NCI-H345 (cell line): ENCODE results near the gene SIX4.
"Not testable (repeated sequence)": the region's sequence is repeated elsewhere in the genome, so short reads cannot be mapped to it uniquely, and the experiment has no call there.

Experiments used
- DNase-seq: peaks from one replicate; lab custom pipeline; 2025; lab: John Stamatoyannopoulos, UW

Gene SIX4

GRCh38 chr14:60723907-60724618 is at the start of gene SIX4:
Gene SIX4 (minus strand): TSS chr14:60724351. CDS start chr14:60724074, 277 bp downstream.
- peak; percentile 93 for DNase-seq

DNA sequence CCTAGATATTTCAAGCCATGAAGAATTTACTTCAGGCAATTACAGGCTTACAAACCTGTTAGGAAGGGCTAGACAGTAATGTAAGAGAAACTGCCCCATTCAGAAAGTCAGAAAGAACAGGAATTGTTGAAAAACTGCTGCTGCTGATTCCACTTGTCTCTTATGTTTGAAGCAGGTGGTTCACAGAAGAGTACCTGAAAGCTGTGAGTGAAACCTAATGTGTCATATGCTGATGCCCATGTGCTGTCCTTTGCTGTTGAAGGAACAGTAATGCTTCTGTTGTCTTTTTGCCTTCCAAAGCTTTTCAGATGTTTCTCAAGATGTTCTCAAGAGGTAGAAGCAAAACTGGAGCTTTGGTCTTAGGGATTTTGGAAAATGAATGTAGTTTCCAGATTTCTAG is 49.4 kb upstream of the SIX4 start:
- no peak for DNase-seq

GRCh38 chr14:60771117-60771516 is 47.0 kb upstream of the SIX4 start:
- no peak for DNase-seq

GRCh38 chr14:60768602-60769001 is 44.5 kb upstream of the SIX4 start:
- DNase-seq: no peak

DNA sequence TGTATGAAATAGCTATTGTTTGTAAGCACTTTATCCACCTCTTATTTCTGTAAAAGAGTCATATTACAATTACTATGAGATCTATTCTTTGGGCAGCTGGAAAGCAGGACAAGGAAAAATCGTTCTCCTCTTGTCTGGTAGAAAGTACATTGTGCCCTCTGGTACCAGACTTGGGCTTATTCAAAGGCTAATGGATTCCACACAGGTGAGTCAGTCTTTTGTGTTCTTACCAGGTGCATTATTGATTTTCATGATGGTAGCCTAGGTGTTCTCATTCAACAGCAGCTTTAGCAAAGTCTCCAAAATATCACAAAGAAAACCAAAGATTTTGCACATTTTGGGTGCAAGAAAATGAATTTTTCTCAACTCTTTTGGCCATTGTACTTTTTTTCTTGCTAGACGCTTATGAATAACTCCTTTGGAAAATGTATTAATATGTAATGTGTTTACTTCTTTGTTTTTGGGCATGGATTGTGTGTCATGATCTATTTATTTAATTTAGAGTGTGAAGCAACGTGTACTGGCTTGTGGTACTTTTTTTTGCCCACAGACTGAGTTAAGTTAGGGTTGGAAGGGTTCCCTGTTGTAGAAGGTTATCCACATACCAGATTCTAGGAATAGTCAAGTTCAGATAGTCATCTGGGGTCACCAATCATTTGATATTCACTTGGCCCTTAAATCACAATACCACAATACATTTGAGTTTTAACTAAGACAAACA is 36.7 kb upstream of the SIX4 start:
- DNase-seq: peak; percentile 85

DNA sequence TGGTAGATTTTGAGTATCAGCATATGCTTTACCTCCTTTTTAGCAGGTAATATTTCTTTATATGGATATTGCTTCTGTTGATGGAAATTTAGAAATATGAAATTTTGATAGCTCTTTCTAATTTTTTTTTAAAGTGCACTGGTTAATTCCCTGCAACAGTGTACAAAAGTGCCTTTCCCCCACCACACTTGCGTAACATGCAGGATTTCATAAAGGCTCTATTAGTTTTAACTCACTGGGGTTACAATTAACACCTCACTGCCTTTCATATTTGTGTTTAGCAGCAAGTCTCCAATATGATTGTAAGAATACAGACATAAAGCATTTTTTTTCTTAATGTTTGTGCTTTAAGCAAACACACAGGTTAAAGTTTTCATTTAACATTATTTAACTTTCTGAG is 36.1 kb upstream of the SIX4 start:
- DNase-seq: peak; percentile 34

DNA sequence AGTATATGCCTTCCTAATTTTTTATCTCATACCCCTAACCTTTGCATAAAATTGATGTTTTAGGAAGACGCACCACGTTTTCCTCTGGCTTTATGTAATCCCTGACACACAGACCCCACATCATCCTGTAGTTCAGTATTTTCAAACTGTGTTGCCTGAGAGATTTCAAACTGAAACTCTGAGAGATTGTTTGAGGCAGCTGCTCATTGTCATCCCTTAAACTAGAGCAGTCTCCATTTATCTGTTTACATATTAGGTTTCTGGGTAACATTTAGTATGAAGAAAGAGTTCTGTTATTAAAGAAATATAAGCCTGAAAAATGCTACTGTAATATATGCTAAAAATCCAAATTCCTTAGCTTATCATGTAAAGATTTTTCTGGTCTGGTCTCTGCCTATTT is 34.7 kb upstream of the SIX4 start:
- peak; percentile 10 for DNase-seq

DNA sequence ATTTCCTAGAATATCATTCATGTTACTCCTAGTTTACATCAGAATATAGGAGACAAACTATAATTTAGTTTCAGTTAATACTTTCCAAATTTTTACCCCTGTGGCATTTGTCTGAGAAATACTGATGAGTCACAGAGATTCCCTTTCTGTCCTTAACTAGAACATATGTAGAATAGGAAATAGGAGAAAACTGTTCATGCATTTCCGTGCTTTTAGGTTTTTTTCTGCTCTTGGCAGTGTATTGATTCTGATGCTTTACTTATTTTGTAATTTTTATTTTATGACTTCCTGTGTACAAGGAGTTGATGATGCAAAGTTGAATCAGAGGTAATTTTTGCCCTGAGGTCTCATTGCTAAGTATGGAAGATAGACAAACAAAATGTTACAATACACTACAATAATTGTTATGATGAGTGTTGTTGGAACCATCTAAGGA is 33.4 kb upstream of the SIX4 start:
- no peak for DNase-seq

GRCh38 chr14:60756847-60757246 is 32.7 kb upstream of the SIX4 start:
- DNase-seq: no peak

- no peak for DNase-seq
Measured at GRCh38 chr14:60753264-60754119, 29.3 kb upstream of the SIX4 start.

- no peak for DNase-seq
Measured at GRCh38 chr14:60744566-60744965, 20.4 kb upstream of the SIX4 start.

- no peak for DNase-seq
Measured at GRCh38 chr14:60738843-60739508, 14.8 kb upstream of the SIX4 start.

DNA sequence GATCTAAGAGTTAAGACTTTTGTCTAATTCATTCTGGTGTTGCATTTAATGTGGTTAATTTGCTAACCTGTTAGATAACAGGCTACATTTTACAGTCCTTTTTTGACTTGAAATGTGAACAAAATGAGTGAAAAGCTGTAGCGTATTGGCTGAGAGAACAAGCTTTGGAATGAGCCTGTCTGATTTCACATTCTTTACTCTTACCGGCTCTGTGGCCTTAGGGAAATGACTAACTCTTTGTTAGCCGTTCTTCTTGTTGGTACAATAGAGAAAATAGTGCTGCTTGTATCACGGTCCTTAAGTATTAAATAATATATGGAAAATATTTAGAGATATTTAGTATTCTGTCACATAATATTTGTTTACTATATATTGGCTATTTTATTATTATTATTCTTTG is 12.3 kb upstream of the SIX4 start:
- no peak for DNase-seq

GRCh38 chr14:60735416-60735815 is 11.3 kb upstream of the SIX4 start:
- no peak for DNase-seq

DNA sequence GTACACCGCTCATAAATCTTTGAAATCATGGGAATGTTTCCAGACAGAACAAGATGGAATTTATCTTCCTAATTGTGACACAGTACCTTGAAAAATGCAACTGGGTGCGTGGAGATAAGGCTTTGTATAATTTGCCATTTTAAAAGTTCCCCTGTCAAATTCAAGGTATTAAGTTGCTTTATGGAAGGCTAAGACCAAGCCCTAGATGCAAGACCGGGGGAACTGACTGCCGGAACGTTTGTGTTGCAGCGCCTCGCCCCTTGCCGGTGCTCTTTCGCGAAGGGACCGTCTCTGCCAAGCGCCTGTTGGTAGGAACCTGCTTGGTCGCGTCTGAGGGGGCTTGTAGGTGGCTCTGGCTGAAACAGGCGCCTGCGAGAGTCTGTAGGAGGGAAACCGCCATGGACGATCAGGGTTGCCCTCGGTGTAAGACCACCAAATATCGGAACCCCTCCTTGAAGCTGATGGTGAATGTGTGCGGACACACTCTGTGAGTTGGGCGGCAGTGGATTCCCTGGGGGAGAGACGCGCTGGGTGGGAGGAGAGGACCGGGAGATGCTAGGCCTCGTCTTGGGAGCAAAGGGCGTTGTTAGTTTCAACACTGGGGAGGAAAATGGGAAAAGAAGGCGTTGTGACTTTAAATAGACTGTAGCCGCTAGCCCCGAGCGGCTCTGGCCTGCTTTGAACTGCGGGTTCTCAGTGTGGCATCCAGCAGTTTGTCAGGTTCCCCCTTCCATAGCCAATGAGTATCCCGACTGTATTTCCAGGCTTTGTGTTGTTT is 10.5 kb upstream of the SIX4 start, which contains the start of gene MNAT1:
MNAT1 (plus strand) TSS at position 297 of the 778 bp plus-strand sequence; CDS start at position 399, 102 bp downstream.
- peak; percentile 88 for DNase-seq

- no peak for DNase-seq
Measured at GRCh38 chr14:60732840-60733483, 8.8 kb upstream of the SIX4 start.

- not testable (repeated sequence) for DNase-seq
Measured at GRCh38 chr14:60731291-60731690, 7.1 kb upstream of the SIX4 start.

DNA sequence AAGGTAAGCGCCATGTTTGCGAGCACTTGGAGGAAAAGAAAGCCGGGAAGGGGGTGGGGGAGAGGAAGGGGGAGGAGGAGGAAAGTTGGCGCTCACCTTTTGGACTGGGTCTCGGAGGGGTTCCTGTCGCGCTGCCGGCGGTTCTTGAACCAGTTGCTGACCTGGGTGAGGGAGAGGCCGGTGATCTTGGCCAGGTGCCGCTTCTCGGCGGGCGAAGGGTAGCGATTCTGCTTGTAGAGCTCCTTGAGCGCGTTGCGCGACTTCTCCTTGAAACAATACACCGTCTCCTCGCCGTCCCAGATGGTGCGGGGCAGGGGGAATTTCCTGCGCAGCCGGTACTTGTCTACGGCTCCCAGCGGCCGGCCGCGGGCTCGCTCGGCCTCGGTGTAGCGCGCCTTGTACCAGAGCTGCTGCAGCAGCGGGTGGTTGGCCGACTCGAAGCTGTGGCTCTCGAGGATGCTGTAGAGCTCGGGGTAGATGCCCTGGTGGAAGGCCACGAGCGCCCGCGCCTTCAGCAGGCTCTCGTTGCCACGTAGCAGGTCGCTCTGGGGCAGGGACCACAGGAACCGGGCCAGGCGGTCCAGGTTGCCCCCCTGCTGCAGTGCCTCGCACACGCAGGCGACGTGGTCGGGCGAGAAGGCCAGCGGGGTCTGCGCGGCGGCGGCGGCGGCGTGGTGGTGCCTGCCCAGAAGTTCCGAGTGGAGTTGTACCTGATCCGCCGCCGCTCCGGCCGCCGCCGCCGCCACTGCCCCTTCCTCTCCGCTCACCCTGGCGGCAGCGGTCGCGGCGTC is 840 bp downstream of the SIX4 start:
- DNase-seq: peak; percentile 31

DNA sequence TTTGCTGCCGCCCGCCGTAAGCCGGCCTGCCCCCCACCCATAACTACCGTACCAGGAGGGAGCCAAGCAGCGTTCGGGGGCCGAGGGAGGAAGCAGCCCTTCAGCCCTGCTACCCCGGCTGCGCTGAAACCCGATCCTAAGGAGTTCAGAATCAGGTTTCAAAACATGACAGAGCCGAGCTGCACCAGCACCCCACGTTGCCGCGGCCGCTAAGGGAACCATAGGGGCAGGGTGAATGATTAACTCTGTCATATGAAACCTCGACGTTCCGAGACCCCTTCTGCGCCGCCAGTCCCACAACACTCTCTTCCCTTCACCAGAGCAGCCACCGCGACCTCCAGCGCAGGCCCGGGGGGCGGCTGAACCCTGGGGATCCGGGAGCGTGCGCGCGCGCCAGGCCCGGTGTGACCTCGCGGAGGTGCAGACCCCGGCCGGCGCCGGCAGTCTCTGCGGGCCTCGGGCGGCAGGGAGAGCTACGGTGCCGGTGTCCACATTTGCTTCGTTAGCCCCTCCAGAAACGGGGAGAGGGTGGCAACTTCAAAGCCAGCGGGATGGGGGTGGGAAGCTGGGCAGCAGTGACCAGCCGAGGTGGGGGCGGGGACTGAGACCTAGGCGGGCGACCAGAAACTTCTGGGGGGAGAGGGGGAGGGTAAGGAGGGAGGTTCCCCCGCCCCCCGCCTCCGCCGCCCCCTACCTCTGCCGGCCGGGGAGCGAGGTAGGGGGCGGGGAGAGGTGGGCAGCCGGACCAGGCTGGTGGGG is 1.6 kb downstream of the SIX4 start:
- DNase-seq: peak; percentile 44
